ENCODE measurements around the gene CCL26.

DNA sequence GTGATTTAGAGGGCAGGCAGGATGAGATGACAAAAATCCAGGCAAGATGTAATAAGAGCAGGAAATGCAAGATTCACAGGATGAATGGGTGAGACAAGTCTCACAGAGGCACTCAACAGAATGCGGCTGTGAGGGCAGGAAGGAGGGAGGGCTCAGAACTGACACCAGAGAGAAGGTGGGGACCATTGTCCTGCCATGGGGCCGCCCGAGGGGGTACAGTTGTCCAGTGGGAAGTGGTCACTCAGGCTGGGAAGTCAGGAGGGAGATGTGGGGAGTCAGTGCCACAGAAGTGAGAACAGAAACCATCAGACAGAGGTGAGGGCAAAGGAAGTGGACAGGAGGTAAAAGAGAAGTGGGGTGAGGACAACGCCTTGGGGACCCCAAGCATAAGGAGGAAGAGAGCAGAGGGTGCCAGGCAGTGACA lies 42.1 kb downstream of the CCL26 start:
- TF ChIP-seq, protein P1, sequence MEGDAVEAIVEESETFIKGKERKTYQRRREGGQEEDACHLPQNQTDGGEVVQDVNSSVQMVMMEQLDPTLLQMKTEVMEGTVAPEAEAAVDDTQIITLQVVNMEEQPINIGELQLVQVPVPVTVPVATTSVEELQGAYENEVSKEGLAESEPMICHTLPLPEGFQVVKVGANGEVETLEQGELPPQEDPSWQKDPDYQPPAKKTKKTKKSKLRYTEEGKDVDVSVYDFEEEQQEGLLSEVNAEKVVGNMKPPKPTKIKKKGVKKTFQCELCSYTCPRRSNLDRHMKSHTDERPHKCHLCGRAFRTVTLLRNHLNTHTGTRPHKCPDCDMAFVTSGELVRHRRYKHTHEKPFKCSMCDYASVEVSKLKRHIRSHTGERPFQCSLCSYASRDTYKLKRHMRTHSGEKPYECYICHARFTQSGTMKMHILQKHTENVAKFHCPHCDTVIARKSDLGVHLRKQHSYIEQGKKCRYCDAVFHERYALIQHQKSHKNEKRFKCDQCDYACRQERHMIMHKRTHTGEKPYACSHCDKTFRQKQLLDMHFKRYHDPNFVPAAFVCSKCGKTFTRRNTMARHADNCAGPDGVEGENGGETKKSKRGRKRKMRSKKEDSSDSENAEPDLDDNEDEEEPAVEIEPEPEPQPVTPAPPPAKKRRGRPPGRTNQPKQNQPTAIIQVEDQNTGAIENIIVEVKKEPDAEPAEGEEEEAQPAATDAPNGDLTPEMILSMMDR (IDR thresholded peaks at IDR 0.05; ENCODE audit: extremely low read depth in 1 of 2, insufficient read depth in 1 of 2, low read depth in 1 of 2, low read length in 2 of 2) = no peak
- TF ChIP-seq POLR2AphosphoS5 (IDR thresholded peaks at IDR 0.05; ENCODE audit: insufficient read depth, low read depth, low read length) (no peak), POLR2A (IDR thresholded peaks at IDR 0.05; ENCODE audit: low read depth, low read length) (no peak), EZH2 (IDR thresholded peaks at IDR 0.05; ENCODE audit: borderline replicate concordance, low read depth, low read length, severe bottlenecking) (no peak), MYC (IDR thresholded peaks at IDR 0.05; ENCODE audit: low read depth, low read length) (no peak), JUN (IDR thresholded peaks at IDR 0.05; ENCODE audit: borderline replicate concordance, insufficient read depth, insufficient read length, low read depth) (no peak), GATA2 (IDR thresholded peaks at IDR 0.05; ENCODE audit: insufficient read depth, insufficient read length, low read depth, low read length) (no peak), FOS (IDR thresholded peaks at IDR 0.05; ENCODE audit: borderline replicate concordance, insufficient read depth, low read length) (no peak)
- TF ChIP-seq, protein P2, sequence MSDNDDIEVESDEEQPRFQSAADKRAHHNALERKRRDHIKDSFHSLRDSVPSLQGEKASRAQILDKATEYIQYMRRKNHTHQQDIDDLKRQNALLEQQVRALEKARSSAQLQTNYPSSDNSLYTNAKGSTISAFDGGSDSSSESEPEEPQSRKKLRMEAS (IDR thresholded peaks at IDR 0.05; ENCODE audit: insufficient read depth, insufficient read length) = no peak

All from endothelial cell of umbilical vein (primary cell).